GM12892 (cell line): ENCODE measurements around the gene DCC.

Experiments used
- POLR2A ChIP-seq: IDR thresholded peaks from 2 replicates; pipeline ENCODE4 v1.6.1; 2011; ENCODE audit warnings: low read depth, low read length, control low read depth
- POLR2AphosphoS5 ChIP-seq: IDR thresholded peaks from 2 replicates; pipeline ENCODE4 v1.6.1; 2011; ENCODE audit warnings: low read depth, low read length, control low read depth

DNA sequence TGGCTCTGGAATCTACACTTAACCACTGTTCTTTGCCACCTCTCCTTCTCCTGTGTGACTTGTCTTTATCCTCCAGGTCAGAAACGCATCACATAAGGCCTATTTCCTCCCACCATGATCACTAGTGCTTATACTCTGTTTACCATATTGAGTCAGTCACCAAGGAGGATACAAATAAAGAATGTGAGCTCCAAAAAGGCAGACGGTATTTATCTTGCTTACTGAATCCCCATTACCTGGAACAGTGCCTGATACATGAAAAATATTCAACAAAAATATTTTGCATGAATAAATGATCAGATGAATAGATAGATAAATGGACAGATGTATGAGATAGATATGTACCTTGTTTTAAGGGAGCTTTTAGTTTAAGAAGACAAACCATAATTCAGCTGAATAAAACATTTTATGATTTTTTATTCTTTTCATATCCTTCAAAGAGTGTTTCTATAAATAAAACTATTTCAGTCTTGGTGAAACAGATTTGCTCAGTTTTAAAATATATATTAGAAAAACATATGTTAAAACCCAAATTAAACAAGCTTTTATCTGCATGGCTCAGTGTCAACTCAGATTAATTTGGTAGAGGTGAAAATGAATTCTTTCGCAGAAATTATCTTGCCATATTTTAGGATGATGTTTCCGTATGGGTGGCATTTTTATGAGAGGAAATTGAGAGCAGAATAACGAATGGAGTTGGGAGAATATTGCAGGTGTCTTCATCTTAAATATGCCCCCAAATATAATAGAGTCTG lies 799.9 kb downstream of the DCC start:
- TF ChIP-seq POLR2AphosphoS5: no peak
- TF ChIP-seq POLR2A: no peak
